Mesothelial cell of epicardium (in vitro differentiated cells): ENCODE measurements around the gene SLC43A2. TPM values are rescaled to one million over a fixed set of nuclear protein-coding genes. Genes with fewer than 3 reads are reported as not detected.
"Not testable (repeated sequence)": the region's sequence is repeated elsewhere in the genome, so short reads cannot be mapped to it uniquely, and the experiment has no call there.

Source experiments
- DNase-seq, 2 experiments: peaks; one replicate each; pipeline ENCODE4 v3.0.0; 2021; ENCODE audit warnings: low spot score in 2 of 2; ENCODE audit not compliant: unreplicated experiment in 2 of 2
- H3K27ac Mint-ChIP-seq: 2 replicates; pipeline ENCODE4 v1.8.0; 2021; ENCODE audit warnings: mixed read lengths
- H3K27me3 Mint-ChIP-seq: 2 replicates; pipeline ENCODE4 v1.8.0; 2021; ENCODE audit warnings: low read depth, mixed read lengths
- H3K36me3 Mint-ChIP-seq: 2 replicates; pipeline ENCODE4 v1.8.0; 2021; ENCODE audit warnings: mixed read lengths
- H3K4me1 Mint-ChIP-seq: 2 replicates; pipeline ENCODE4 v1.8.0; 2021; ENCODE audit warnings: mixed read lengths
- H3K4me3 Mint-ChIP-seq: 2 replicates; pipeline ENCODE4 v1.8.0; 2021; ENCODE audit warnings: mild to moderate bottlenecking, moderate library complexity, mixed read lengths
- H3K9me3 Mint-ChIP-seq: 2 replicates; pipeline ENCODE4 v1.8.0; 2021; ENCODE audit warnings: mixed read lengths
- CTCF ChIP-seq: fragments of 200-600 bp; sonication (generic); IDR thresholded peaks from one replicate; pipeline ENCODE4 v1.5.0; 2021; ENCODE audit warnings: antibody characterized with exemption; ENCODE audit not compliant: unreplicated experiment
- total RNA-seq: library from RNA; stranded (reverse); gene quantifications from 3 replicates; pipeline ENCODE4 v1.2.1, GENCODE V29; 2021

SLC43A2 gene
- total RNA-seq, 1 donor from 2014 or later: 12.4 TPM

DNA sequence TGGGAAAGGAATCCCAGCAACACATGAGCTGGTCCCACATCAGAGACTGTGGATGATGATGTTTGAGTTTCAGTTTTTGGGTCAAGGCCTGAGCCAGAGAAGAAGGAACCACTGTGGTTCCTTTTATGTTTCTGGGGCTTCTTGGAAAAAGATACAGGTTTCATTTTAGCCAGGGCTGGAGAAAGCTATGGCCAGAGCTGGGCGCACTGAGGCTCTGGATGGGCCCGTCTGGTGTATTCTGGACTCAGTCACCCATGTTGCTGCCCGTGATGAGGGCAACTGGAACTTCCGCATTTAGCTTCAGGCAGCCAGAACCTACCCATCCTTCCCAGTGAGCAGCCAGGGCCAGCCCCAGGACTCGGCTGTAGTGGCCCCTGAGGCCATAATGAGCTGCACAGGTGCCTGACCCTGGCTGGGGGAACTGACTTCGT, 51.0 kb downstream of the SLC43A2 start:
- H3K27ac Mint-ChIP-seq: no peak overlapping the region
- no peaks in the 10 kb centered on the region for H3K9me3 Mint-ChIP-seq
- DNase-seq: no peak
- H3K4me1 Mint-ChIP-seq: peaks cover 3% of the 10 kb centered on the region
- H3K36me3 Mint-ChIP-seq: no peaks in the 10 kb centered on the region
- no peaks in the 10 kb centered on the region for H3K27me3 Mint-ChIP-seq
- TF ChIP-seq CTCF: no peak
- no peak overlapping the region for H3K4me3 Mint-ChIP-seq

GRCh38 chr17:1577182-1577581, 51.5 kb downstream of the SLC43A2 start:
- H3K36me3 Mint-ChIP-seq: no peaks in the 10 kb centered on the region

GRCh38 chr17:1576500-1576899, 52.1 kb downstream of the SLC43A2 start:
- no peak overlapping the region for H3K27ac Mint-ChIP-seq
- no peaks in the 10 kb centered on the region for H3K27me3 Mint-ChIP-seq
- TF ChIP-seq CTCF: no peak
- no peaks in the 10 kb centered on the region for H3K36me3 Mint-ChIP-seq
- no peak for DNase-seq
- peaks cover 3% of the 10 kb centered on the region for H3K4me1 Mint-ChIP-seq
- H3K4me3 Mint-ChIP-seq: no peak overlapping the region
- H3K9me3 Mint-ChIP-seq: no peaks in the 10 kb centered on the region

More at GRCh38 chr17:1577182-1577581, 51.5 kb downstream of the SLC43A2 start:
- DNase-seq: no peak
- no peaks in the 10 kb centered on the region for H3K27me3 Mint-ChIP-seq
- H3K27ac Mint-ChIP-seq: peak overlapping the region; percentile 67
- H3K4me3 Mint-ChIP-seq: no peak overlapping the region
- H3K9me3 Mint-ChIP-seq: no peaks in the 10 kb centered on the region
- peaks cover 3% of the 10 kb centered on the region for H3K4me1 Mint-ChIP-seq
- TF ChIP-seq CTCF: no peak

- H3K27me3 Mint-ChIP-seq: no peaks in the 10 kb centered on the region
- H3K36me3 Mint-ChIP-seq: no peaks in the 10 kb centered on the region
- no peak for DNase-seq
- H3K4me3 Mint-ChIP-seq: no peak overlapping the region
- H3K4me1 Mint-ChIP-seq: peaks cover 3% of the 10 kb centered on the region
- no peak overlapping the region for H3K27ac Mint-ChIP-seq
- TF ChIP-seq CTCF: no peak
- no peaks in the 10 kb centered on the region for H3K9me3 Mint-ChIP-seq
Observed at GRCh38 chr17:1574697-1575471, 53.8 kb downstream of the SLC43A2 start.

- peak; percentile 68 for TF ChIP-seq CTCF
- peak overlapping the region; percentile 71 for H3K27ac Mint-ChIP-seq
- no peaks in the 10 kb centered on the region for H3K36me3 Mint-ChIP-seq
- no peaks in the 10 kb centered on the region for H3K27me3 Mint-ChIP-seq
- DNase-seq: peak; percentile 75 to 91
- no peaks in the 10 kb centered on the region for H3K9me3 Mint-ChIP-seq
- no peak overlapping the region for H3K4me3 Mint-ChIP-seq
- H3K4me1 Mint-ChIP-seq: peaks cover 3% of the 10 kb centered on the region
Observed at GRCh38 chr17:1573932-1574696, 54.5 kb downstream of the SLC43A2 start.

DNA sequence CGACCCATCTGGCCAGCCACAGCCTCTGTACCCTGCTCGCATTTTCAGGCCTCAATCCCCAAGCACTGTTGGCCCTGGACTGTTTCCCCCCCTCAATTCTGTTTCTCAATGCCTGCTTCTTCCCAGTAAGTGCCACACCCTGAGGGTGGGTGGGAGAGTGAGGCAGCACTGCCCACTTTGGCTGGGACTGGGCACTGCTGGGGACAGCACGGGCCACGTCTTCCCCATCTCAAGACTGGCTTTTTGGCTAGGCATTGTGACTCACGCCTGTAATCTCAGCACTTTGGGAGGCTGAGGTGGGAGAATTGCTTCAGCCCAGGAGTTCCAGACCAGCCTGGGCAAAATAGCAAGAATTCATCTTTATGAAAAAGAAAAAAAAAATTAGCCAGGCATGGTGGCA, 56.0 kb downstream of the SLC43A2 start:
- H3K4me3 Mint-ChIP-seq, DNase-seq, H3K36me3 Mint-ChIP-seq, H3K27ac Mint-ChIP-seq, H3K27me3 Mint-ChIP-seq, H3K4me1 Mint-ChIP-seq, H3K9me3 Mint-ChIP-seq: not testable (repeated sequence)
